Measurements from ENCODE around the gene KLHL24. TPM values are rescaled to one million over a fixed set of nuclear protein-coding genes. Genes with fewer than 3 reads are reported as not detected.

The KLHL24 gene, protein sequence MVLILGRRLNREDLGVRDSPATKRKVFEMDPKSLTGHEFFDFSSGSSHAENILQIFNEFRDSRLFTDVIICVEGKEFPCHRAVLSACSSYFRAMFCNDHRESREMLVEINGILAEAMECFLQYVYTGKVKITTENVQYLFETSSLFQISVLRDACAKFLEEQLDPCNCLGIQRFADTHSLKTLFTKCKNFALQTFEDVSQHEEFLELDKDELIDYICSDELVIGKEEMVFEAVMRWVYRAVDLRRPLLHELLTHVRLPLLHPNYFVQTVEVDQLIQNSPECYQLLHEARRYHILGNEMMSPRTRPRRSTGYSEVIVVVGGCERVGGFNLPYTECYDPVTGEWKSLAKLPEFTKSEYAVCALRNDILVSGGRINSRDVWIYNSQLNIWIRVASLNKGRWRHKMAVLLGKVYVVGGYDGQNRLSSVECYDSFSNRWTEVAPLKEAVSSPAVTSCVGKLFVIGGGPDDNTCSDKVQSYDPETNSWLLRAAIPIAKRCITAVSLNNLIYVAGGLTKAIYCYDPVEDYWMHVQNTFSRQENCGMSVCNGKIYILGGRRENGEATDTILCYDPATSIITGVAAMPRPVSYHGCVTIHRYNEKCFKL
- 10 to 100 TPM; 47.2 to 99.5 (median 80.3) TPM for total RNA-seq

DNA sequence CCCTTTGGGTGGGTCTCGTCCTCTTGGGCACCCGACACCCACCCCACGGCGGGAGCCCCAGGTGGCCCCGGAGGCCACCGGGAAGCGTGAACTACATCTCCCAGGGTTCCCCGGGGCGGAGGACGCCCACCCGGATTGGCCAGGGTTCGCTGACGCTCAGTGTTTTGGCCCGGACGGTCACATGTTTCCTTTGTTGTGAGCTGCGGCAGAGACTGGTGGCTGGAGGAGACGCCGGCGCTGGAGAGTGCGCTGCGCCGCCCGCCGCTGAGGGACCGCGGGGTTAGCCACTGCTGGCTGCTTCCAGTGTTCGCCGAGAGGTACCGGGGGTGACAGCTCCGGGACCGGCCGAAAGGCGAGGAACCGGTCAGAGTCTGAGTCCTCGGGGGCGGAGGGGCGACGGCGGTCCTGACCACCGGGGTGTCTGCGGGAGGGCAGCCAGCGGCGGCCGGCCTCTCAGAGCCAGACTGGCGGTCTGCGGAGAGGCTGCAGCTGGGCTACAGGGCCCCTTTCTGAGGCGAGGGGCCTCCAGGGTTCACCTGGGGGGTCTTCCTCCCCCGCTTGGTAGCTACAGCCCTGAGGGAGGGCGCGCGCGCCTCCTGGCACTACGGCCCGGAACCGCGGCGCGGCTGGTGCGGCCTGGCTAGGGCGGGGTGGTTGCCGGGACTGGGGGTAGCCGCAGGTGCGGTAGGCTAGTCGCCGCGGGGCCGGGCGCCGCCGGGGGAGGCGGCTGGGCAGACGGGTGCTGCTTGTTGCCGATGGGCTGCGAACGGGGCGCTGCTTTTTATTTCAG lies at the start of gene KLHL24:
KLHL24 (plus strand) TSS at position 193 of the 790 bp plus-strand sequence. CDS start 14,734 bp downstream, outside the sequence.
- peak; percentile 92 for ATAC-seq (ENCODE audit: low FRiP score)
- TF ChIP-seq, protein P1, sequence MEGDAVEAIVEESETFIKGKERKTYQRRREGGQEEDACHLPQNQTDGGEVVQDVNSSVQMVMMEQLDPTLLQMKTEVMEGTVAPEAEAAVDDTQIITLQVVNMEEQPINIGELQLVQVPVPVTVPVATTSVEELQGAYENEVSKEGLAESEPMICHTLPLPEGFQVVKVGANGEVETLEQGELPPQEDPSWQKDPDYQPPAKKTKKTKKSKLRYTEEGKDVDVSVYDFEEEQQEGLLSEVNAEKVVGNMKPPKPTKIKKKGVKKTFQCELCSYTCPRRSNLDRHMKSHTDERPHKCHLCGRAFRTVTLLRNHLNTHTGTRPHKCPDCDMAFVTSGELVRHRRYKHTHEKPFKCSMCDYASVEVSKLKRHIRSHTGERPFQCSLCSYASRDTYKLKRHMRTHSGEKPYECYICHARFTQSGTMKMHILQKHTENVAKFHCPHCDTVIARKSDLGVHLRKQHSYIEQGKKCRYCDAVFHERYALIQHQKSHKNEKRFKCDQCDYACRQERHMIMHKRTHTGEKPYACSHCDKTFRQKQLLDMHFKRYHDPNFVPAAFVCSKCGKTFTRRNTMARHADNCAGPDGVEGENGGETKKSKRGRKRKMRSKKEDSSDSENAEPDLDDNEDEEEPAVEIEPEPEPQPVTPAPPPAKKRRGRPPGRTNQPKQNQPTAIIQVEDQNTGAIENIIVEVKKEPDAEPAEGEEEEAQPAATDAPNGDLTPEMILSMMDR (IDR thresholded peaks at IDR 0.05): no peak
- DNase-seq (ENCODE audit: low spot score): peak; percentile 74

DNA sequence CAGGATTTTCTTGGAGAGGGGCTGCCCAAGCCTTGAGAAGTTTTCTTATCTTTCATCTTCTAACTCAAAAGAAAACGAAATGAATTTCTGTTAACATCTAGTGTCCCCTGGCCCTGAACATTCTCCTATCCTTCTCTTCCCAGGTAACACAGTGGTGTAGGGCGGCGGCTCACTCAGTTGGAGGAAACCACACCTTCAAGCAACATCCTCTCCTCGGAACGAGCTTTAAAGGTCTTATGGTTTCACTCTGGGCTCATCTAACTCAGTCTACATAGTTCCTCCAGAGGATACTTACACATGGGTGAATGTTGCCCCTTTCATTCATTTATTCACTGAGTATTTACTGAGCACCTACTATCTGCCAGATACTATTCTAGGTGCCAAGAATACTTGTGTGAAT lies 48.9 kb upstream of the KLHL24 start:
- no peak for DNase-seq (ENCODE audit: low spot score)
- ATAC-seq (ENCODE audit: low FRiP score): no peak
- TF ChIP-seq, protein P1 (IDR thresholded peaks at IDR 0.05): no peak

DNA sequence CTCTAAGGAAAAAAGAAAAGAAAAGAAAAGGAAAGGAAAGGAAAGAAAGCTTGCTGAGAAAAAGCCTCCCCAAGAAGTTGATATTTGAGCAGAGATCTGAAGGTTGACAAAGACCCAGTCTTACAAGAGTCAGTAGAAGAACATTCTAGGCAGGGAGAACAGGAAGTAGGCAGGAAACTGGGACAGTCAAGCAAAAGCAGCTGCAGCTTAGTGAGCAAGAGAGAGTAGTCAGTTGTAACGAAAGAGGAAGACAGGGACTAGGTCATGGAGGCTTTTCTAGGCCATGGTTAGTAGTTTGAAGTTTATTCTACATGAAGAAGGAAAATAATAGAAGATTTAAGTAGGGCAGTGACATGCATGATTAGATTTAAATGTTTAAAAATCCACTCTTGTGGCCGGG lies 48.1 kb upstream of the KLHL24 start:
- TF ChIP-seq, protein P1 (IDR thresholded peaks at IDR 0.05): no peak
- DNase-seq (ENCODE audit: low spot score) (no peak), ATAC-seq (ENCODE audit: low FRiP score) (no peak)

DNA sequence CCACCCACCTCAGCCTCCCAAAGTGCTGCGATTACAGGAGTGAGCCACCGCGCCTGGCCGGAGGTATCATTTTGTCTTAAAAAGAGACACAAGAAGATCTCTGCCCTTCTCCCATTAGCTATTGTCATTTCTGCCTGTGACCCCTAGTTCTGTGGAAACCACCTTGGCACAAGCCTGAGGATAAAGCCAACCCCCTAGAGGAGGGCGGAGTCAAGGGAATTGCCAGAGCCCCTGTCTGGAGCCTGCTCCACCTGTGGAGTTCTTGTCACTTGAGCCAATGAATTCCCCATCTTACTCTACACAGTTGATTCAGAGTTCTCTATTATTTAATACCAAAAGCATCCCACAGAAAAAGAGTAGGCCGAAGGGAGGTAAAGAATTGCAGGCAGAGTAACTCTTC lies 45.0 kb upstream of the KLHL24 start:
- no peak for DNase-seq (ENCODE audit: low spot score)
- ATAC-seq (ENCODE audit: low FRiP score): no peak
- TF ChIP-seq, protein P1 (IDR thresholded peaks at IDR 0.05): no peak

DNA sequence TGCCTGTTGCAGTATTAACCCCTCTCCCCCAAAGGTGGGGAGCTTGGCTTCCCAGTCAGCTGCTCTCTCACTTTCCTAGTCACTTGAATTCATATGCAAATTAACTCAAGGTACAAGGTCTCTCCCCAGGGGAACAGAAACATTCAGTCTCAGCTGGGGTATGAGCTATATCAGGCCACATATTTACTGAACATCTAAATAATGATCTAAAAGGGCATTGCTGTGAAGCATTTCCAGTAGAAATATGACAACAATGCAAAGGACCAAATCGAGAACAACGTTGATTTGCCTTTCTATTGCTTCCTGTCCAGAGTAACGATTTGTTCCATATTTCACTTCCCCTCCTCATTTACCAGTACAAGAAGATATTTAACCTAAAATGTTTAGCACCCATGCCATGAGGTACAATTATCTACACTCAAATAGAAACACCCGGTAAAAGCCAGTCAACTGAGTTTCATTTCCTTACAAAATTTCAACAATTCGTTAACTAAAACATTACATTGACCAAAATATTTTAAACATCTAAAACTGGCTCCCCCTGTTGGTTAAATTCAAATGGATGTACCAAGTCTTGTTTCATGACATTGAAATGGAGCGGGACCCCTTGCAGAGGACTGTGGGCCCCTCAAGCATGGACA lies 43.4 kb upstream of the KLHL24 start:
- DNase-seq (ENCODE audit: low spot score) (no peak), ATAC-seq (ENCODE audit: low FRiP score) (no peak)
- TF ChIP-seq, protein P1 (IDR thresholded peaks at IDR 0.05): no peak

DNA sequence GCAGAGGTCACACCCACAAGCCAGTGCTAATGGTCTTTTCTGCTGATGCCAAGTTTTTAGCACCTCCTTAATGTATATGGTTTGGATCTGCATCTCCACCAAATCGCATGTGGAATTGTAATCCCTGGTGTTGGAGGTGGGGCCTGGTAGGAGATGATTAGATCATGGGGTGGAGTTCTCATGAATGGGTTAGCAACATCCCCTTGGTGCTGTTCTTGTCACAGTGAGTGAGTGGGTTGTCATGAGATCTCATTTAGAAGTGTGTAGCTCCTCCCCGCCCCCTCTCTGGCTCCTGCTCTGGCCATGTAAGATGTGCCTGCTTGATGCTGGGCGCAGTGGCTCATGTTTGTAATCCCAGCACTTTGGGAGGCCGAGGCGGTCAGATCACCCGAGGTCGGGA lies 42.6 kb upstream of the KLHL24 start:
- TF ChIP-seq, protein P1 (IDR thresholded peaks at IDR 0.05): no peak
- ATAC-seq (ENCODE audit: low FRiP score) (no peak), DNase-seq (ENCODE audit: low spot score) (no peak)

Measured in omental fat pad (tissue), 4 donors.